Spleen (tissue), 7 donors: Measurements from ENCODE around the gene TTC28.

Source experiments
- POLR2A ChIP-seq, 3 donors: fragments of 450-650 bp; IDR thresholded peaks; one replicate each; pipeline ENCODE4 v1.5.1; 2017; ENCODE audit warnings: antibody characterized with exemption in 3 of 3, mild to moderate bottlenecking in 1 of 3
- TF ChIP-seq, protein P1 (sequence below), 11 experiments: fragments of 200-600 bp in 7 of 11; fragments of 450-650 bp in 4 of 11; sonication (generic) in 4 of 11; IDR thresholded peaks in 8 of 11; conservative IDR thresholded peaks in 3 of 11; 1 replicate in 7 of 11; 2 replicates in 4 of 11; pipeline versions ENCODE4 v1.4.0 to v1.8.0; 2016 to 2021; ENCODE audit warnings: antibody characterized with exemption in 11 of 11, inconsistent platforms in 4 of 11, mild to moderate bottlenecking in 1 of 11
- donor health status: DM: no; HTN: no; CAD: no; lungs with moderate emphysema.
- donor health status: DM: no; HTN: no; CAD: no.
- donor health status: DM: no; HTN: no; CAD: no.

DNA sequence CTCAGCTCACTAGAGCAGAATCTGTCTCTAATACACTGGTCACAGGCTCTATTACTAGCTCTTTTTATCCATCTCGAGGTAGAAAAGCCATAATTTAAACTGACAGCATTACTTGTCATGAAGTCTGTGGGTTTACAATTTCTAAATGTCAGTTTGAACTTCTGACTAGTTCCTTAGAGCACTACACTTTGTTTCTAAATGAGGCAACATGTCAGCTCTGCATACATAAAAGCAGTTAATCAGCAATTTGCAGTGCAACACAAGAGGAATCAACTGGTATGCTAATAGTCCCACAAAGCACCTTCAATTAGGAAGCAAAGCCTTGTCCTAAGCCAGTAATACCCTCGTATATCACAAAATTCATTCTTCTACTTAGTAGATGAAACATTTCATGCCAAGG lies 321.3 kb downstream of the TTC28 start:
- no peak for TF ChIP-seq POLR2A (IDR thresholded peaks at IDR 0.05)
- TF ChIP-seq, protein P1, sequence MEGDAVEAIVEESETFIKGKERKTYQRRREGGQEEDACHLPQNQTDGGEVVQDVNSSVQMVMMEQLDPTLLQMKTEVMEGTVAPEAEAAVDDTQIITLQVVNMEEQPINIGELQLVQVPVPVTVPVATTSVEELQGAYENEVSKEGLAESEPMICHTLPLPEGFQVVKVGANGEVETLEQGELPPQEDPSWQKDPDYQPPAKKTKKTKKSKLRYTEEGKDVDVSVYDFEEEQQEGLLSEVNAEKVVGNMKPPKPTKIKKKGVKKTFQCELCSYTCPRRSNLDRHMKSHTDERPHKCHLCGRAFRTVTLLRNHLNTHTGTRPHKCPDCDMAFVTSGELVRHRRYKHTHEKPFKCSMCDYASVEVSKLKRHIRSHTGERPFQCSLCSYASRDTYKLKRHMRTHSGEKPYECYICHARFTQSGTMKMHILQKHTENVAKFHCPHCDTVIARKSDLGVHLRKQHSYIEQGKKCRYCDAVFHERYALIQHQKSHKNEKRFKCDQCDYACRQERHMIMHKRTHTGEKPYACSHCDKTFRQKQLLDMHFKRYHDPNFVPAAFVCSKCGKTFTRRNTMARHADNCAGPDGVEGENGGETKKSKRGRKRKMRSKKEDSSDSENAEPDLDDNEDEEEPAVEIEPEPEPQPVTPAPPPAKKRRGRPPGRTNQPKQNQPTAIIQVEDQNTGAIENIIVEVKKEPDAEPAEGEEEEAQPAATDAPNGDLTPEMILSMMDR (IDR thresholded peaks at IDR 0.05 in 8 of 11, conservative IDR thresholded peaks at IDR 0.05 in 3 of 11), result no peak
